ENCODE data around the gene GHRH.
A peak's percentile ranks its signal among the peaks of the same experiment; 100 is the strongest.

The GHRH gene

GRCh38 chr20:37202267-37202943 is 59.2 kb downstream of the GHRH start:
- DNase-seq: peak; percentile 96

- DNase-seq: no peak
These were observed 59.8 kb downstream of the GHRH start for GRCh38 chr20:37201827-37202162.

Data from EL (cell line).